Astrocyte (in vitro differentiated cells and primary cell): ENCODE measurements around the gene ABCC8. TPM values are rescaled to one million over a fixed set of nuclear protein-coding genes. Genes with fewer than 3 reads are reported as not detected.

Experiments
- DNase-seq: peaks from one replicate; pipeline ENCODE4 v3.0.0-alpha.2; 2010; ENCODE audit warnings: low read depth
- FAIRE-seq: peaks from 2 replicates; lab custom pipeline; 2011; peaks lifted over from hg19 to GRCh38; lab: Jason Lieb, UNC
- H2AFZ ChIP-seq: 2 replicates; pipeline ENCODE4 v1.6.0; 2012; ENCODE audit warnings: low read depth, low read length, inconsistent platforms
- H3K27ac ChIP-seq: 2 replicates; pipeline ENCODE4 v1.5.1; 2011; ENCODE audit warnings: low read depth, low read length, inconsistent platforms
- H3K27me3 ChIP-seq: 2 replicates; pipeline ENCODE4 v1.6.0; 2011; ENCODE audit warnings: low read length, inconsistent platforms; ENCODE audit not compliant: insufficient read depth
- H3K36me3 ChIP-seq: 2 replicates; pipeline ENCODE4 v1.5.1; 2011; ENCODE audit warnings: low read length, inconsistent platforms; ENCODE audit not compliant: insufficient read depth
- H3K4me1 ChIP-seq: 2 replicates; pipeline ENCODE4 v1.5.1; 2011; ENCODE audit warnings: low read length, inconsistent platforms; ENCODE audit not compliant: insufficient read depth
- H3K4me2 ChIP-seq: 2 replicates; pipeline ENCODE4 v1.6.0; 2012; ENCODE audit warnings: low read length, inconsistent platforms
- H3K4me3 ChIP-seq: 2 replicates; pipeline ENCODE4 v1.5.1; 2011; ENCODE audit warnings: low read depth, mild to moderate bottlenecking, low read length, inconsistent platforms; ENCODE audit not compliant: insufficient read depth
- H3K79me2 ChIP-seq: 2 replicates; pipeline ENCODE4 v1.6.0; 2012; ENCODE audit warnings: mild to moderate bottlenecking, low read length, inconsistent platforms; ENCODE audit not compliant: insufficient read depth
- H3K9ac ChIP-seq: 2 replicates; pipeline ENCODE4 v1.6.0; 2012; ENCODE audit warnings: mild to moderate bottlenecking, low read length, inconsistent platforms
- H3K9me3 ChIP-seq: 2 replicates; pipeline ENCODE4 v1.5.1; 2012; ENCODE audit warnings: low read depth, mild to moderate bottlenecking, low read length, inconsistent platforms; ENCODE audit not compliant: insufficient read depth
- H4K20me1 ChIP-seq: 2 replicates; pipeline ENCODE4 v1.6.0; 2012; ENCODE audit warnings: low read length, inconsistent platforms; ENCODE audit not compliant: insufficient read depth
- H3K27ac Mint-ChIP-seq: one replicate; pipeline ENCODE4 v1.8.0; 2021; ENCODE audit warnings: mild to moderate bottlenecking, mixed read lengths; ENCODE audit not compliant: unreplicated experiment
- H3K27me3 Mint-ChIP-seq: one replicate; pipeline ENCODE4 v1.8.0; 2021; ENCODE audit warnings: low read depth, mixed read lengths; ENCODE audit not compliant: unreplicated experiment
- H3K36me3 Mint-ChIP-seq: one replicate; pipeline ENCODE4 v1.8.0; 2021; ENCODE audit warnings: low read depth, mixed read lengths; ENCODE audit not compliant: unreplicated experiment
- H3K4me1 Mint-ChIP-seq: one replicate; pipeline ENCODE4 v1.8.0; 2021; ENCODE audit warnings: low read depth, mixed read lengths; ENCODE audit not compliant: unreplicated experiment
- H3K4me3 Mint-ChIP-seq: one replicate; pipeline ENCODE4 v1.8.0; 2021; ENCODE audit warnings: mild to moderate bottlenecking, moderate library complexity, mixed read lengths; ENCODE audit not compliant: unreplicated experiment
- H3K9me3 Mint-ChIP-seq: one replicate; pipeline ENCODE4 v1.8.0; 2021; ENCODE audit warnings: mild to moderate bottlenecking, mixed read lengths; ENCODE audit not compliant: unreplicated experiment
- CTCF ChIP-seq: IDR thresholded peaks from 2 replicates; pipeline ENCODE4 v1.5.1; 2011; ENCODE audit warnings: low read depth, mild to moderate bottlenecking, inconsistent platforms, low read length, moderate library complexity; ENCODE audit not compliant: insufficient read depth
- EZH2 ChIP-seq: IDR thresholded peaks from 2 replicates; pipeline ENCODE4 v1.6.1; 2012; ENCODE audit warnings: mild to moderate bottlenecking, low read length, inconsistent platforms; ENCODE audit not compliant: insufficient read depth
- total RNA-seq: library from RNA; stranded (reverse); gene quantifications from 2 replicates; pipeline ENCODE4 v1.2.1, GENCODE V29; 2021

Gene ABCC8
- total RNA-seq, 1 donor from 2014 or later: not detected

DNA sequence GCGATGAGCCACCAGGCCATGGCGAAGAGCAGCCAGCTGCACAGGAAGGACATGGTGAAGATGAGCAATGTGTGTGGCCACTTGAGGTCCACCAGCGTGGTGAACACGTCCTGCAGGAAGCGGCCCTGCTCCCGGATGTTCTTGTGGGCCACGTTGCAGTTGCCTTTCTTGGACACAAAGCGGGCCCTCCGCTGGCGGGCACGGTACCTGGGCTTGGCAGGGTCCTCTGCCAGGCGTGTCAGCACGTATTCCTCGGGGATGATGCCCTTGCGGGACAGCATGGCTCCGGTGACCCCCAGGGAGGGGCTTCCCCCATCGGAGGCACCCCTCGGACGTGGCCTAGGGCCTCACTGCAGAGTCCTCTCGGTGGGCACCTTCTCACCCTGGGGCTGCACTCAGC lies 88.8 kb downstream of the ABCC8 start:
- DNase-seq: no peak
- peaks cover 45% of the 10 kb centered on the region for H3K27me3 Mint-ChIP-seq
- no peaks in the 10 kb centered on the region for H4K20me1 ChIP-seq

GRCh38 chr11:17387254-17387653 lies 89.4 kb downstream of the ABCC8 start:
- H3K27ac Mint-ChIP-seq: no peak overlapping the region
- FAIRE-seq: no peak
- H3K9ac ChIP-seq: no peak overlapping the region
- H3K79me2 ChIP-seq: no peaks in the 10 kb centered on the region
- H3K4me3 Mint-ChIP-seq: no peak overlapping the region
- H2AFZ ChIP-seq: no peak overlapping the region
- TF ChIP-seq CTCF (no peak), EZH2 (no peak)
- H3K4me1 Mint-ChIP-seq: peaks cover 8% of the 10 kb centered on the region
- peaks cover 43% of the 10 kb centered on the region for H3K27me3 Mint-ChIP-seq
- no peak for DNase-seq
- no peak overlapping the region for H3K4me2 ChIP-seq
- peaks cover 6% of the 10 kb centered on the region for H3K4me1 ChIP-seq
- peaks cover 3% of the 10 kb centered on the region for H3K36me3 Mint-ChIP-seq
- H3K9me3 Mint-ChIP-seq: peaks cover 2% of the 10 kb centered on the region
- H3K9me3 ChIP-seq: no peaks in the 10 kb centered on the region
- H3K36me3 ChIP-seq: no peaks in the 10 kb centered on the region
- peaks cover 9% of the 10 kb centered on the region for H3K27me3 ChIP-seq
- H3K27ac ChIP-seq: no peak overlapping the region
- H3K4me3 ChIP-seq: no peak overlapping the region
- no peaks in the 10 kb centered on the region for H4K20me1 ChIP-seq

More for the DNA sequence above, 88.8 kb downstream of the ABCC8 start:
- Histone ChIP-seq H3K27me3 (peaks cover 9% of the 10 kb centered on the region), H3K4me3 (no peak overlapping the region), H2AFZ (no peak overlapping the region), H3K4me2 (no peak overlapping the region), H3K4me1 (peaks cover 3% of the 10 kb centered on the region), H3K27ac (no peak overlapping the region), H3K9ac (no peak overlapping the region), H3K9me3 (no peaks in the 10 kb centered on the region), H3K36me3 (no peaks in the 10 kb centered on the region), H3K79me2 (no peaks in the 10 kb centered on the region)
- no peak for TF ChIP-seq EZH2
- no peak for TF ChIP-seq CTCF
- FAIRE-seq: no peak
- Mint-ChIP-seq H3K4me3 (no peak overlapping the region), H3K36me3 (peaks cover 3% of the 10 kb centered on the region), H3K9me3 (peaks cover 2% of the 10 kb centered on the region), H3K27ac (no peak overlapping the region), H3K4me1 (peaks cover 4% of the 10 kb centered on the region)

DNA sequence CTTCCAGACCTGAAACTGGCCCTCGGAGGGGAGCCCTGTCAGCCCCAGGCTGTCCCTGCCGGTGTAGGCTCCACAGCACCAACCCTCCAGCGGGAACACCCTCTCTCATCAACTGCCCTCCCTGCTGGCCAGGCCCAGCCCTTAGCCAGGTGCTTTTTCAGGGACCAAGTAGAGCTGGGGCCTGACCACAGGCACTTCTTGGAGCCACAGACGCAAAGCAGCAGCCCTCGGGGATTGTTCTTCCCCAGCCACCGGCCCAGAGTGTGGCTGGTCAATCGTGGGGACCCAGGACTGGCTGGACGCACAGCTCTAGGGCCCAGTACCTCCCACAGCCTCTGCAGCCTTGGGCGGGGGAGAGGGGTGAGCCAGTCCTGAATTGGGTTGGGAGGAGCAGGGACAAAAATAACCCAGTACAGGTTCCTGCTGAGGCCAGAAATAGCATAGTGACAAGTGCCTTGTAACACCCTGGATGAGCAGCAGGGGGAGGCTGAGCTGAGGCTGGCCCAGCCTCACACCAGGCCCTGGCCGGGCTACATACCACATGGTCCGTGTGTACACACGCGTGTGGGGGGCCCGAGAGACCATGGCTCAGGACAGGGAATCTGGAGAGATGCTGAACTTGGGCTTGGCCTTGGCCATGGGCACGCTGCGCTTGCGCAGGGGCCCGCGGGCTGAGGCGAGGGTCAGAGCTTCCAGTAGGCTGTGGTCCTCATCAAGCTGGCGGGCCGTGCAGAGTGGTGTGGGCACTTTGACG lies 90.1 kb downstream of the ABCC8 start:
- Histone ChIP-seq H3K27ac (no peak overlapping the region), H3K4me1 (peaks cover 11% of the 10 kb centered on the region), H4K20me1 (no peaks in the 10 kb centered on the region), H3K27me3 (peaks cover 9% of the 10 kb centered on the region), H3K4me3 (no peak overlapping the region), H3K9me3 (no peaks in the 10 kb centered on the region), H3K4me2 (no peak overlapping the region), H3K36me3 (no peaks in the 10 kb centered on the region), H3K79me2 (no peaks in the 10 kb centered on the region), H2AFZ (no peak overlapping the region), H3K9ac (no peak overlapping the region)
- H3K27me3 Mint-ChIP-seq: peaks cover 35% of the 10 kb centered on the region
- H3K4me1 Mint-ChIP-seq: peaks cover 16% of the 10 kb centered on the region
- TF ChIP-seq CTCF (peak; percentile 42), EZH2 (no peak)
- H3K36me3 Mint-ChIP-seq: peaks cover 3% of the 10 kb centered on the region
- H3K4me3 Mint-ChIP-seq: no peak overlapping the region
- FAIRE-seq: no peak
- peaks cover 2% of the 10 kb centered on the region for H3K9me3 Mint-ChIP-seq
- no peak overlapping the region for H3K27ac Mint-ChIP-seq
- DNase-seq: no peak
